Left lung (tissue), 10 donors: Measurements from ENCODE around the gene HOXA1. TPM values are rescaled to one million over a fixed set of nuclear protein-coding genes. Genes with fewer than 3 reads are reported as not detected.

Experiments used
- ATAC-seq: fragments of 200-7000 bp; cut with Tn5 transposase; one replicate; pipeline ENCODE4 v1.9.1; 2020; ENCODE audit warnings: moderate library complexity
- DNase-seq, 4 donors: peaks; one replicate each; pipeline ENCODE4 v3.0.0-alpha.2; 2013 to 2020
- H3K27ac ChIP-seq, 2 donors: fragments of 200-600 bp; sonication (generic) in 1 of 2; one replicate each; pipeline versions ENCODE4 v1.5.0 to v1.8.0; 2020 to 2021
- H3K27me3 ChIP-seq, 2 donors: fragments of 200-600 bp; sonication (generic) in 1 of 2; one replicate each; pipeline versions ENCODE4 v1.5.0 to v1.8.0; 2020 to 2021
- H3K36me3 ChIP-seq, 2 donors: fragments of 200-600 bp; sonication (generic) in 1 of 2; one replicate each; pipeline versions ENCODE4 v1.5.0 to v1.8.0; 2020 to 2021
- H3K4me1 ChIP-seq, 2 donors: fragments of 200-600 bp; one replicate each; pipeline ENCODE4 v1.8.0; 2021
- H3K4me3 ChIP-seq, 2 donors: fragments of 200-600 bp; sonication (generic) in 1 of 2; one replicate each; pipeline versions ENCODE4 v1.5.0 to v1.8.0; 2020 to 2021; ENCODE audit warnings: mild to moderate bottlenecking in 1 of 2
- H3K9me3 ChIP-seq, 2 donors: fragments of 200-600 bp; sonication (generic) in 1 of 2; one replicate each; pipeline versions ENCODE4 v1.5.0 to v1.8.0; 2020 to 2021
- CTCF ChIP-seq, 2 donors: fragments of 200-600 bp; sonication (generic) in 1 of 2; IDR thresholded peaks; one replicate each; pipeline versions ENCODE4 v1.5.0 to v1.8.0; 2021; ENCODE audit warnings: antibody characterized with exemption in 2 of 2
- intact Hi-C, 2 donors: fragments of 100-400 bp; cut with DNase I; formaldehyde crosslinking; loops; one replicate each; pipeline versions ENCODE4 v1.11.2 to v1.14.2; 2022
- polyA plus RNA-seq, 6 donors: library from polyadenylated mRNA; unstranded; fragments of 120-200 nt; gene quantifications; one replicate each; pipeline ENCODE4 v1.2.1, GENCODE V29; 2013; ENCODE audit not compliant: insufficient read length in 6 of 6
- total RNA-seq, 2 donors: library from RNA; stranded (reverse); fragmentation: NEBNext Ultra II Directional; extraction: Animal tissue kit (Norgen Biotek cat#: 25700); gene quantifications; one replicate each; pipeline ENCODE4 v1.2.1, GENCODE V29; 2021
- donor health status: DM: no; HTN: yes; CAD: no.
- donor health status: DM: no; HTN: no; CAD: no.

The HOXA1 gene
- total and polyA plus RNA-seq, 8 donors, result 0.50 to 3.1 (median 2.1) TPM

- Histone ChIP-seq H3K4me1 (no peaks in the 10 kb centered on the region), H3K4me3 (no peak overlapping the region), H3K36me3 (no peaks in the 10 kb centered on the region), H3K27ac (no peak overlapping the region), H3K27me3 (peaks cover 35 to 78% of the 10 kb centered on the region in 2 donors), H3K9me3 (no peaks in the 10 kb centered on the region)
- intact Hi-C loops, result no loop called here
- DNase-seq, result no peak
- no peak for TF ChIP-seq CTCF (IDR thresholded peaks at IDR 0.05)
- no peak for ATAC-seq
Measured at GRCh38 chr7:27088002-27088922, 7.5 kb downstream of the HOXA1 start.

DNA sequence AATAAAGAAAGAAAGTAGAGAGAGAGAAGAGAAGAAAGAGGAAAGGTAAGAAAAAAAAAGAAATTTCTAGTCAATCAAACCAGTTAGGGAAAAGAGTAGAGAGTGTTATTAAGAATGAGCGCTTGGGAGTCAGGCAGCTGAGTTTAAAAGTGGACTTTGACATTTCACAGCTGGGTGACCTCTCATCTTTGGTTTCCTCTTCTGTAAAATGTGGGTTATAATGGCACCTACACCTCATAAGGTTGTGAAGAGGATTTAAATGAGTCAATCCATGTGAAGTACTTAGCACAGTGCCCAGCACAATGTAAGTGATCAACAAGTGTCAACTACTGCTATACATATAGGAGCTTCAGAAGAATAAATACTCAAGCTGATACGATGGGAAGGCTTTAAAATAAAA is 12.2 kb downstream of the HOXA1 start:
- no peaks in the 10 kb centered on the region for H3K9me3 ChIP-seq
- no peaks in the 10 kb centered on the region for H3K4me1 ChIP-seq
- no peak overlapping the region for H3K4me3 ChIP-seq
- ATAC-seq (no peak), DNase-seq (no peak)
- H3K36me3 ChIP-seq, result no peaks in the 10 kb centered on the region
- TF ChIP-seq CTCF (IDR thresholded peaks at IDR 0.05), result no peak
- H3K27ac ChIP-seq, result no peak overlapping the region
- peaks cover 19 to 32% of the 10 kb centered on the region in 2 donors for H3K27me3 ChIP-seq
- intact Hi-C loops, result no loop called here

DNA sequence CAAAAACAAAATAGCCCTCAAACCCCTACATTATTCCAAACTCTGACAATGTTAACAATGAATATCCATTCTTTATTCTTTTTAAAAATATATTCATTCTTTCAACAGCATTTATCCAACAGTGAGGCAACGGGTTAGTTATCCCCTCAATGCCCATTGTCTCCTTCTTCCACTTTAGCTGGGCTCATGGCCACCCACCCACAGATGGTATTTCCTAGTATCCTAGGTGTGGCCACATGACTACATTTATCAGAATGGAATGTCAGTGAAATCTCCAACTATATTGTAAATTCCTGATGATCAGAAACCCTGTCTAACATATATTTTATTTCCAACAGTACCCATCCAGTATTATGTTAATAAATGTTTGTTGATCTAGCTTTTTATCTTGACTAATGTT is 13.6 kb downstream of the HOXA1 start:
- H3K36me3 ChIP-seq, result no peaks in the 10 kb centered on the region
- H3K27me3 ChIP-seq, result peaks cover 5 to 17% of the 10 kb centered on the region in 2 donors
- no peak for ATAC-seq
- H3K27ac ChIP-seq, result no peak overlapping the region
- no peak for TF ChIP-seq CTCF (IDR thresholded peaks at IDR 0.05)
- DNase-seq, result no peak
- H3K4me1 ChIP-seq, result no peaks in the 10 kb centered on the region
- intact Hi-C loops, result no loop called here
- H3K4me3 ChIP-seq, result no peak overlapping the region
- H3K9me3 ChIP-seq, result no peaks in the 10 kb centered on the region

GRCh38 chr7:27080844-27081436 is 14.9 kb downstream of the HOXA1 start:
- intact Hi-C loops, result no loop called here
- Histone ChIP-seq H3K9me3 (no peaks in the 10 kb centered on the region), H3K4me1 (no peaks in the 10 kb centered on the region), H3K4me3 (no peak overlapping the region), H3K36me3 (no peaks in the 10 kb centered on the region), H3K27me3 (peaks cover under 1 to 5% of the 10 kb centered on the region in 2 donors), H3K27ac (no peak overlapping the region)
- no peak for ATAC-seq
- no peak for TF ChIP-seq CTCF (IDR thresholded peaks at IDR 0.05)
- no peak for DNase-seq

GRCh38 chr7:27079234-27079975 is 16.4 kb downstream of the HOXA1 start:
- DNase-seq (no peak), ATAC-seq (no peak)
- H3K9me3 ChIP-seq, result no peaks in the 10 kb centered on the region
- no peaks in the 10 kb centered on the region for H3K4me1 ChIP-seq
- no peak overlapping the region for H3K27ac ChIP-seq
- H3K36me3 ChIP-seq, result no peaks in the 10 kb centered on the region
- H3K27me3 ChIP-seq, result no peaks in the 10 kb centered on the region
- no peak overlapping the region for H3K4me3 ChIP-seq
- no peak for TF ChIP-seq CTCF (IDR thresholded peaks at IDR 0.05)
- intact Hi-C loops, result no loop called here
